Muscle layer of colon (tissue), 2 donors: ENCODE measurements around the gene THTPA.

ENCODE experiments used
- H3K27ac ChIP-seq: one replicate; pipeline ENCODE4 v1.7.0; 2013; ENCODE audit warnings: low read depth, mild to moderate bottlenecking, low read length, moderate library complexity
- H3K27me3 ChIP-seq, 2 donors: one replicate each; pipeline ENCODE4 v1.7.0; 2013; ENCODE audit warnings: low read length in 2 of 2, mild to moderate bottlenecking in 2 of 2; ENCODE audit not compliant: insufficient read depth in 2 of 2, control insufficient read depth in 1 of 2
- H3K36me3 ChIP-seq: one replicate; pipeline ENCODE4 v1.7.0; 2013; ENCODE audit warnings: mild to moderate bottlenecking, low read length; ENCODE audit not compliant: insufficient read depth
- H3K4me1 ChIP-seq: one replicate; pipeline ENCODE4 v1.7.0; 2013; ENCODE audit warnings: mild to moderate bottlenecking, low read length; ENCODE audit not compliant: insufficient read depth
- H3K4me3 ChIP-seq, 2 donors: one replicate each; pipeline ENCODE4 v1.7.0; 2013; ENCODE audit warnings: low read length in 2 of 2, low read depth in 1 of 2, mild to moderate bottlenecking in 1 of 2, moderate library complexity in 1 of 2
- H3K9ac ChIP-seq: one replicate; pipeline ENCODE4 v1.7.0; 2013; ENCODE audit warnings: low read length
- H3K9me3 ChIP-seq: one replicate; pipeline ENCODE4 v1.7.0; 2013; ENCODE audit warnings: mild to moderate bottlenecking, low read length
- donor health status: abdominal sarcoma.
- donor health status: Adenocarcinoma of cecum.

The THTPA gene

DNA sequence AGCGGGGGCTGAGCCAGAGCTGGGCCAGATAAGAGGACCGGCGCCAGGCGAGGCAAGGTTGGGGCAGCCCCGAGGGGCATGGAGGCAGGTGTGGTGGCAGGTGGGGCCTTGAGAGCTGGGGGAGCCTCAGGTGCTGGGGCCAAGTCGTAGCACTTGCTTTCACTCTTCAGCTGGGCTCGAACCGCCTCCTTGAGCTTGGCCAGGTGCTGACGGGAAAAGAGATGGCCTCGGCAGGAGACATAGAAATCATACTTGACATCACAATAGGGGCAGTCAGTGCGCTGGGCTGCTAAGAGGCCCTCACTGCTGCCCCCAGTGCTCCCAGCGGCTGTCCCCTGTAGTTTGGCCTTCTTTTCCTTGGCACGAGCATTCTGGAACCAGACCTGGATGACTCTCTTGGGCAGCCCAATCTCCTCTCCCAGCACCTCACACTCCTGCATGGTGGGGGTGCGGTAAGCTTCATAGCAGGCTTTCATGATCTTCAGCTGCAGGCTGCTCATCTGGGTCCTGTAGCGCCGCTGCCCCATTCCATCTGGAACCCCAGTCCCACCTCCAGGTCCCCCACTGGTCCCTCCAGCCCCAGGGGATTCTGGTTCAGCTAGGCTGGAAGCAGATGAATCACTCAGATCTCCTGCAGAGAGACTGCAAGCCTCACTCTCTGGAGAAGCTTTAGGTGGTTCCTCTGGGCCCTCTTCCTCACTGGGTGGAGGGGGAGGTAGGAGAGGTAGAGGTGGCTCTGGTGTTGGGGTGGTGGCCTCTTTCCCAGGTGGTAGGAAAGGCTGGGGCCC is 32.6 kb upstream of the THTPA start:
- Histone ChIP-seq H3K9me3 (no peaks in the 10 kb centered on the region), H3K4me1 (no peaks in the 10 kb centered on the region), H3K9ac (no peak overlapping the region), H3K27ac (no peak overlapping the region), H3K36me3 (no peaks in the 10 kb centered on the region), H3K4me3 (no peak overlapping the region), H3K27me3 (no peaks in the 10 kb centered on the region)

DNA sequence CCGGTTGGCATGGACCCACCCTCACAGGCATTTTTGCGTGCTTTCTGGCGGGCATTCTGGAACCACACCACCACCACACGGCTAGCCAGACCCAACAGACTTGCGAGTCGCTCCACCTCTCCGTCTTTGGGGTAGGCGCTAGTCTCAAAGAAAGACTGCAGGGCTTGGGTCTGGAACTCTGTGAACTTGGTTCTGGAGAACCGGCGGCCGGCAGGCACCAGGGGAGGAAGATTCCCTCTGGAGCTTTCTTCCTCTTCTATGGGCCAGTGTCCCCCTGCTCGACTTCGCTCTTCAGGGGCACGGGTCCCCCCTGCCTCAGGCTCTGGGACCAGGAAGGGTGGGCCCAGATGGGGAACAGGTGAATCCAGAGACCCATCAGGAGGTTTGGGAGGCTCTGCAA is 31.1 kb upstream of the THTPA start:
- H3K36me3 ChIP-seq = no peaks in the 10 kb centered on the region
- H3K4me3 ChIP-seq = no peak overlapping the region
- no peak overlapping the region for H3K9ac ChIP-seq
- H3K4me1 ChIP-seq = no peaks in the 10 kb centered on the region
- H3K27ac ChIP-seq = no peak overlapping the region
- no peaks in the 10 kb centered on the region for H3K27me3 ChIP-seq
- H3K9me3 ChIP-seq = no peaks in the 10 kb centered on the region

DNA sequence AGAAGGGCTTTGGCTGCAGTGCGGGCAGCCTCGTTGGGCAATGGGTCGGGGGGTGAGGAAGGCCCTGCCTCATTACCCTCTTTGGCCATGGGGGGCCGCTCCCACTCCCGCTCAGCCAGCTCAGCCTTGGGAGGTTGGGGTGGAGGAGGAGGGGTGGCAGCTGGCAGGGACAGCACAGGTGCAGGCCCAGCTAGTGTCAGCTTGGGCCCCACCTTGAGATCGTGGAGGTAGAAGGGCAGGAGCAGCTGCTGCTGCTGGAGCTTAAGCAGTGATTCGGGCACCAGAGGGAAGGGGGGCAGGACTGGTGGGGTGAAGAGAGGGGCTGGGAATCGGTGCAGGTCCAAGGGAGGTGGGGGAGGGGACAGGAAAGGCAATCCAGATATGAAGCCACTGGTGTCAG is 30.5 kb upstream of the THTPA start:
- Histone ChIP-seq H3K27ac (no peak overlapping the region), H3K27me3 (no peaks in the 10 kb centered on the region), H3K36me3 (no peaks in the 10 kb centered on the region), H3K4me1 (no peaks in the 10 kb centered on the region), H3K9ac (no peak overlapping the region), H3K4me3 (no peak overlapping the region), H3K9me3 (no peaks in the 10 kb centered on the region)

DNA sequence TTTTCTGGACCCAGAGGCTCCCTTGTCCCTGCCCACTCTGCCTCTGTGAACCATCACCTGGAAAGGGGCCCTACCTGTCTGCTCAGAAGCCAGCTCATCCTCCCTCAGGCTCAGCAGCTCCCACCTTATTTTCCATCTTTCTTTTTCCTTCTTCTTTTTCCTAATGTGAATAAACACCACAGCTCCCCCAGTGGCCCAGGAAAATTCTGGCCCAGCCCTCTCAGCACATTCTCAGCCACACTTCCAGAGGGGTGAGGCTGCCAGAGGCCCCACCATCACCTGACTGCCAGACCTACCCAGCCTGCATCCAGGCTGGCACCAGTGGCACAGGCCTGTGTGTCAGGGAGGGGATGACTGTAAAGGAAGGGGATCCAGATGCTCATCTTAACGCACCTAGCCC is 27.5 kb upstream of the THTPA start:
- Histone ChIP-seq H3K4me1 (no peaks in the 10 kb centered on the region), H3K9ac (no peak overlapping the region), H3K27me3 (no peaks in the 10 kb centered on the region), H3K27ac (no peak overlapping the region), H3K4me3 (no peak overlapping the region), H3K9me3 (no peaks in the 10 kb centered on the region), H3K36me3 (no peaks in the 10 kb centered on the region)

DNA sequence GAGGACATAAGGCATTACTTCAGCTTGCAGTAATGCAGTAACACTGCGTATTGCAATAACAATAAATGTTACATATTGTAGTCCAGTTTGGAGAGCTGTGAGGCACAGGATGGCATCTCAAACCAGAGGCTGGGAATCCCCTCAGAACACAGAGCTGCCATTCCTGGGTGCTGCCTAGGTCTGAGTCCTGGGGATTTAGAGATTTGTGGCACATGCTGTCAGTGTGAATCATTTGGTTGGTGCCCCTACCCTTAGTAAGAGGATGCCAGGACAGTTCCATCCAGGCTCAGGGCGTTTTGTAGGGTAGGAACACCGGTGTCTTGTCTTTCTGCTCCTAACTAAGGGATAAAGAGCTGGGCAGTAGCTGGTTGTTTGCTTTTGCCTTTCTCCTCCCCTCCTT is 27.1 kb upstream of the THTPA start:
- Histone ChIP-seq H3K36me3 (no peaks in the 10 kb centered on the region), H3K4me1 (no peaks in the 10 kb centered on the region), H3K4me3 (no peak overlapping the region), H3K9me3 (no peaks in the 10 kb centered on the region), H3K27me3 (no peaks in the 10 kb centered on the region), H3K27ac (no peak overlapping the region), H3K9ac (no peak overlapping the region)

DNA sequence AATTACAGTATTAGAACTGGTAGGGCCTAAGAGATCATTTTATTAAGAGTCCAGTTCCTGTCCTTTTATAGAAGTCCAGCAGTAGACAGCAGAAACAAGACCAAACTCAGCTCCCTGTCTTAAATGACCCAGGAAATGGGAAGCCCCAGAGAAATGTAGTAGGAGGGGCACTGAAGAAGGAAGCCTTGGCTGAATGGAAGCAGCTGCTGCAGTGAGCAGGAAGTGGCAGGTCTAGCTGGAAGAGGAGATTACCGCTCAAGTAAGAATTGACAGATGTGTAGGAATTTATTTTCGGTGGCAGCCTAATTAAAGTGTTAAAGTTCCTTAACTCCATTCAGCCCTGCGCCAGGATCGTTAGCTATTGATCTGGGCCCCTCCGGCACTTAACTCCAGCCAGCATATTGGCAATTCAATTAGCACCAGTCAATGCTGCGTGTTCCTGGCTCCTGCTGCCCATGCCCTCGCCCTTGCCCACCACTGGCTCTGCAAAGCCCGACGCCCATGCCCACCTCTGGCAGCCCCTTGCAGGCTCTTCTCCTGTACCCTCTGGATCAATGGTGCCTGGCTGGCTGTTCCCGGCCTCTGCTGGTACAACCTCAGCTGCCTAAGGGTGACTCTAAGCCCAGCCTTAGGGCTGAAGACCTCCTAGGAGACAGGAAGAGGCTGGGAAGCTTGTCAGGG is 25.6 kb upstream of the THTPA start:
- H3K36me3 ChIP-seq = no peaks in the 10 kb centered on the region
- H3K27ac ChIP-seq = no peak overlapping the region
- H3K9ac ChIP-seq = no peak overlapping the region
- no peaks in the 10 kb centered on the region for H3K9me3 ChIP-seq
- no peaks in the 10 kb centered on the region for H3K27me3 ChIP-seq
- H3K4me3 ChIP-seq = no peak overlapping the region
- H3K4me1 ChIP-seq = no peaks in the 10 kb centered on the region

DNA sequence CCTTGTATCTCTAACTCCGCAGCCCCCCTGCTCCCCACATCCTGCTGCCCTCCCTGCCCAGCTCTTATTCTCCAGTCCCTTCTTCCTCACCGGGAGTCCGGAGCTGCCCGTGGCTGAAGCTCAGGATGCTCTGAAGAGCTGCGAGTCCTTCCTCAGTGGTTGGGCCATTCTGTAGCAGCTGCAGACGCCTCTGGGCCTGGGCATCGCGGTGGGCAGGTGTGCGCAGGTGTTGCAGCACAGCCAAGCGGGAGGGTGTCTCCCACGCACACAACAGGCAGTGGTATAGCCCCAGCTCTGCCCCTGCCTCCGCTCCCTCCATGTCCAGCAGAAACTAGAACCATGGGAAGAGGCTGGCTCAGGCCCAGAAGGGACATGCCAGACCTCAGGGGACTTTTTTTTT is 24.7 kb upstream of the THTPA start:
- H3K4me3 ChIP-seq = no peak overlapping the region
- no peaks in the 10 kb centered on the region for H3K9me3 ChIP-seq
- no peak overlapping the region for H3K27ac ChIP-seq
- H3K27me3 ChIP-seq = no peaks in the 10 kb centered on the region
- no peaks in the 10 kb centered on the region for H3K4me1 ChIP-seq
- no peaks in the 10 kb centered on the region for H3K36me3 ChIP-seq
- H3K9ac ChIP-seq = no peak overlapping the region

DNA sequence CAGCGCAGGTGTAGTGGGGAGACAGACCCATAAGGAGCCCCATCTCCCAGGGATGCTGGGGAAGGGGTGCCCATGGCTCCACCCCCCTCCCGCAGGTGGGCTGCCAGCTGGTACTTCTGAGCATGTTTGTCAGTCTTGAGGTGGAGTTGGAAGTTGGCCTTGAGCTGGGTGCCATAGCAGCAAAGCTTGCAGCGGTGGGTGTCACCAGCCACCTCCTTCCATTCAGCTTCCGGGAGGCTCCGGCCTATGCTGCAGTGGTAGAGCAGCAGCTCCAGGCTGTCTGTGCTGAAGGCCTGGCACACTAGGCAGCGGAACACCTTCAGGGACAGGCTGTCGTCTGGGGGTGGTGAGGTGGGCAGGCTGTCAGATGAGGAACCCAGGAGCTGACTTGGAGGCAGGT is 23.4 kb upstream of the THTPA start:
- Histone ChIP-seq H3K4me1 (no peaks in the 10 kb centered on the region), H3K27me3 (no peaks in the 10 kb centered on the region), H3K27ac (no peak overlapping the region), H3K4me3 (no peak overlapping the region), H3K36me3 (no peaks in the 10 kb centered on the region), H3K9me3 (no peaks in the 10 kb centered on the region), H3K9ac (no peak overlapping the region)

DNA sequence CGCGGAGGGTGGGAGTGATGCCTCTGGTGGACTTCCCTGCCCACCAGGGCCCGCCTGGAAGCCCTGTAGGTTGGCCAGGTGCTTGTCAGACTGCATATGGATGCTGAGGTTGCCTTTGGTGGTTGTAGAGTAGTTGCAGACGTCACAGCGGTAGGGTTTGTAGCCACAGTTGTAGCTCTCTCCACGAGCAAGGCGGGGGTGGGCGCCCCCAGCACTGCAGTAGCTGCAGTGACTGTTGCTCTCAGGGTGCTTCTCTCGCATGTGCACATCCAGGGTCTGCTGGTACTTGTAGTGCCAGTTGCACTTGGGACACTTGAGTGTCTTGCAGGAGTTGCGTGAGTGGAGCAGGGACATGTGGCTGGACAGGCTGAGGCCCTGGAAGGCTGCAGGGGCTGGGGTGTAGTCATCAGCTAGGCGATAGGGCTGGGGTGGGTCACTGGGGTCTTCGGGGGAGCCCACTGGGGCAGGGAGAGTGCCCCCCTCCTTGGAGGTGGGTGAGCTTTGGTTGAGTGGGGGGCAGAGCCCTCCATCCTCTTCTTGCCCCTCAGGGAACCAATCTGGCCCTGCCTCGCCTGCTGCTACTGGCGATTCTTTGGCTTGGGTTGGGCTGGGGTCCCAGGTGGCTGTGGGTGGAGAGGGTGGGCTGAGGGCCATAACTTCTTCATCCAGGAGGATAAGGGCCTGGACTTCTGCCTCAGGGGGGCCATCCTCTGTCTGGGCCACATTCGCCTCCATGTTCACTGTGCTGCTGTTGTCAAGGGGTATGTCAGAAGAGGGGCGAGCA is 22.2 kb upstream of the THTPA start:
- no peaks in the 10 kb centered on the region for H3K9me3 ChIP-seq
- H3K36me3 ChIP-seq = no peaks in the 10 kb centered on the region
- no peak overlapping the region for H3K9ac ChIP-seq
- no peak overlapping the region for H3K4me3 ChIP-seq
- no peak overlapping the region for H3K27ac ChIP-seq
- no peaks in the 10 kb centered on the region for H3K27me3 ChIP-seq
- no peaks in the 10 kb centered on the region for H3K4me1 ChIP-seq

DNA sequence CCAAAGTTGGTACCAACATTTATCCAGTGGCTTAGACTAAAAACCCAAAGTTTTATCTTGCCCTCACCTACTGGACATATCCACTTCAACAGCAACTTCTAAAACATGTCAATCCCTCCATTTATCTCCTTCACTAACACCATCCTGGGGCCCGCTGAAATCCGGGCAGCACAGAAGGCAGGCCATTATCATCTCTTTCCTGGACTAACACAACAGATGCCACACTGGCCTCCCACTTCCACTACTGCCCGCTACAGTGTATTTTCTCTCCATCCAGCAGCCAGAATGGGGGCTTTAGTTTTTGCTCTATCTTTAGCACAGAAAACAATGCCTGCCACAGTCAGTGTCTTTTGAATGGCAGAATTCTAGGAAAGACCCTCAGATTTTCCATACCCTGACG is 20.1 kb upstream of the THTPA start:
- H3K4me1 ChIP-seq = no peaks in the 10 kb centered on the region
- no peak overlapping the region for H3K4me3 ChIP-seq
- no peaks in the 10 kb centered on the region for H3K36me3 ChIP-seq
- no peak overlapping the region for H3K9ac ChIP-seq
- H3K9me3 ChIP-seq = no peaks in the 10 kb centered on the region
- H3K27ac ChIP-seq = no peak overlapping the region
- H3K27me3 ChIP-seq = no peaks in the 10 kb centered on the region

DNA sequence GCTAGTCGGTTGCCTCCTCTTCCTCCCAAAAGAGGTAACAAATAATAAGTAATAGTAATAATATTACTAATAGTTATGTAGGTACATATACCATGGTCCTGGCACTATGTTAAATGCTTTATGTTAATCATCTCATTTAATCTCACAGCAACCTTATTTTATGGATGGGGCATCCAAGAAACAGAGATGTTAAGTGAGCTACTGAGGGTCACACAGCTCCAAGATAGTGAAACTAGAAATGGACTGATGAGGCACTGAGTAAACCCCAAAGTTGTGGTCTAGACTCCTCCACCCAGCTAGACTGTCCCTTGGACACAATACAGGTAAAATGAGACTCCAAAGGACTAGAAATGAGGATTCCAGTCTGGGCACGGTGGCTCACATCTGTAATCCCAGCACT is 19.6 kb upstream of the THTPA start:
- Histone ChIP-seq H3K4me1 (no peaks in the 10 kb centered on the region), H3K9me3 (no peaks in the 10 kb centered on the region), H3K36me3 (no peaks in the 10 kb centered on the region), H3K9ac (no peak overlapping the region), H3K27ac (no peak overlapping the region), H3K27me3 (no peaks in the 10 kb centered on the region), H3K4me3 (no peak overlapping the region)
